B cell (primary cell): ENCODE measurements around the gene OR4C16. TPM values are rescaled to one million over a fixed set of nuclear protein-coding genes. Genes with fewer than 3 reads are reported as not detected.

Experiments used
- ATAC-seq: fragments of 200-7000 bp; cut with Tn5 transposase; one replicate; pipeline ENCODE4 v1.10.0; 2021; ENCODE audit warnings: low read depth, mild to moderate bottlenecking, moderate number of reproducible peaks, moderate library complexity
- CTCF ChIA-PET: fragments of 350-600 bp; sonication (Branson Sonifier 250); formaldehyde crosslinking; loops from one replicate; lab custom pipeline; 2021; ENCODE audit warnings: antibody characterized with exemption, inconsistent platforms; lab: Charles Lee
- POLR2A ChIA-PET: fragments of 350-600 bp; sonication (Branson Sonifier 250); formaldehyde crosslinking; loops from one replicate; lab custom pipeline; 2021; ENCODE audit warnings: antibody characterized with exemption; lab: Charles Lee
- DNase-seq: peaks from one replicate; pipeline ENCODE4 v3.0.0; 2013
- H2AFZ ChIP-seq: 2 replicates; pipeline ENCODE4 v1.6.1; 2012; ENCODE audit warnings: mild to moderate bottlenecking, low read depth, low read length; ENCODE audit not compliant: insufficient read depth, poor library complexity, severe bottlenecking
- H3K27ac ChIP-seq, 2 donors: 1 replicate in 1 of 2; 2 replicates in 1 of 2; pipeline ENCODE4 v1.5.1; 2012 to 2013; ENCODE audit warnings: low read length in 2 of 2, mild to moderate bottlenecking in 2 of 2, moderate library complexity in 1 of 2
- H3K27me3 ChIP-seq, 4 experiments: fragments of 200-600 bp in 1 of 4; sonication (generic) in 1 of 4; replicated peaks in 1 of 4; 1 replicate in 2 of 4; 2 replicates in 2 of 4; pipeline versions ENCODE4 v1.6.1 to v1.7.0; 2013 to 2016; ENCODE audit warnings: low read length in 3 of 4, mild to moderate bottlenecking in 2 of 4, mixed read lengths in 1 of 4, moderate library complexity in 1 of 4; ENCODE audit not compliant: insufficient read depth in 4 of 4, control insufficient read depth in 3 of 4; ENCODE audit errors: control extremely low read depth in 1 of 4
- H3K36me3 ChIP-seq, 2 experiments: replicated peaks in 1 of 2; 1 replicate in 1 of 2; 2 replicates in 1 of 2; pipeline versions ENCODE4 v1.6.1 to v1.7.1; 2013; ENCODE audit warnings: low read length in 1 of 2; ENCODE audit not compliant: insufficient read depth in 2 of 2, control insufficient read depth in 1 of 2; ENCODE audit errors: control extremely low read depth in 1 of 2, extremely low read depth in 1 of 2
- H3K4me1 ChIP-seq, 2 donors: fragments of 200-600 bp in 1 of 2; sonication (generic) in 1 of 2; 1 replicate in 1 of 2; 2 replicates in 1 of 2; pipeline versions ENCODE4 v1.5.1 to v1.6.1; 2013 to 2017; ENCODE audit warnings: low read length in 2 of 2; ENCODE audit not compliant: control insufficient read depth in 2 of 2, insufficient read depth in 2 of 2
- H3K4me2 ChIP-seq: replicated peaks from 2 replicates; pipeline ENCODE3; 2012; ENCODE audit warnings: mild to moderate bottlenecking, low read depth, low read length; ENCODE audit not compliant: poor library complexity, severe bottlenecking
- H3K4me3 ChIP-seq, 5 experiments: fragments of 200-600 bp in 1 of 5; sonication (generic) in 1 of 5; 1 replicate in 3 of 5; 2 replicates in 2 of 5; pipeline versions ENCODE4 v1.5.1 to v1.7.0; 2011 to 2016; ENCODE audit warnings: low read length in 4 of 5, mild to moderate bottlenecking in 4 of 5, low read depth in 2 of 5, control low read depth in 1 of 5, moderate library complexity in 1 of 5; ENCODE audit not compliant: insufficient read depth in 1 of 5; ENCODE audit errors: control extremely low read depth in 1 of 5, extremely low read depth in 1 of 5
- H3K79me2 ChIP-seq: fragments of 200-600 bp; sonication (generic); one replicate; pipeline ENCODE4 v1.6.0; 2016; ENCODE audit warnings: low read length; ENCODE audit not compliant: control insufficient read depth, insufficient read depth
- H3K9ac ChIP-seq: fragments of 200-600 bp; sonication (generic); 2 replicates; pipeline ENCODE4 v1.6.1; 2017; ENCODE audit warnings: mild to moderate bottlenecking, low read length, moderate library complexity
- H3K9me3 ChIP-seq, 3 donors: one replicate each; pipeline versions ENCODE4 v1.6.1 to v1.7.1; 2013; ENCODE audit warnings: low read length in 2 of 3; ENCODE audit not compliant: control insufficient read depth in 2 of 3, insufficient read depth in 1 of 3; ENCODE audit errors: control extremely low read depth in 1 of 3
- H4K20me1 ChIP-seq: 2 replicates; pipeline ENCODE4 v1.6.0; 2012; ENCODE audit warnings: mild to moderate bottlenecking, low read length; ENCODE audit not compliant: insufficient read depth, control insufficient read depth, poor library complexity, severe bottlenecking
- H3K27ac Mint-ChIP-seq: one replicate; pipeline ENCODE4 v1.8.0; 2021; ENCODE audit warnings: mixed read lengths
- H3K27me3 Mint-ChIP-seq: one replicate; pipeline ENCODE4 v1.8.0; 2021; ENCODE audit warnings: mixed read lengths
- H3K4me1 Mint-ChIP-seq: one replicate; pipeline ENCODE4 v1.8.0; 2021; ENCODE audit warnings: mixed read lengths
- H3K4me3 Mint-ChIP-seq: one replicate; pipeline ENCODE4 v1.8.0; 2021; ENCODE audit warnings: mixed read lengths
- H3K9me3 Mint-ChIP-seq: one replicate; pipeline ENCODE4 v1.8.0; 2022; ENCODE audit warnings: mixed read lengths; ENCODE audit not compliant: insufficient read depth
- CTCF ChIP-seq: fragments of 200-600 bp; IDR thresholded peaks from one replicate; pipeline ENCODE4 v1.8.0; 2022; ENCODE audit warnings: antibody characterized with exemption, mild to moderate bottlenecking
- EZH2 ChIP-seq: IDR thresholded peaks from 2 replicates; pipeline ENCODE4 v1.6.1; 2012; ENCODE audit warnings: borderline replicate concordance, low read depth, mild to moderate bottlenecking, moderate library complexity, low read length; ENCODE audit not compliant: insufficient read depth, poor library complexity, severe bottlenecking
- WGBS: methylation state at CpG from one replicate; pipeline ENCODE4 v1.1.5; 2013; ENCODE audit warnings: missing lambda C conversion rate; ENCODE audit not compliant: insufficient coverage; 5-methylcytosine and 5-hydroxymethylcytosine counted together
- intact Hi-C: fragments of 100-400 bp; cut with micrococcal nuclease; formaldehyde crosslinking; loops from one replicate; pipeline ENCODE4 v1.10.0; 2022
- polyA minus RNA-seq: library from RNA; depleted of rRNA, polyadenylated mRNA; stranded (reverse); fragments of >200 nt; gene quantifications from 2 replicates; pipeline ENCODE4 v1.2.3, GENCODE V29; 2012
- polyA plus RNA-seq: library from polyadenylated mRNA; depleted of rRNA; stranded (reverse); fragments of >200 nt; gene quantifications from 2 replicates; pipeline ENCODE4 v1.2.3, GENCODE V29; 2012
- total RNA-seq, 2 donors: library from RNA; stranded (reverse); fragments of 120-200 nt in 1 of 2; gene quantifications; 1 replicate in 1 of 2; 2 replicates in 1 of 2; pipeline versions ENCODE4 v1.2.3 to v1.2.4, GENCODE V29; 2013 to 2022

Gene OR4C16
- total RNA-seq (not detected in 2 replicates), polyA plus RNA-seq (not detected in 2 replicates), polyA minus RNA-seq (not detected in 2 replicates)
- total RNA-seq (2013): not detected

- Histone ChIP-seq H3K4me2 (no peak within 1 kb of the TSS), H3K79me2 (no peaks in the 10 kb centered on the region), H4K20me1 (no peaks in the 10 kb centered on the region), H3K36me3 (no peaks in the 10 kb centered on the region), H2AFZ (no peak within 1 kb of the TSS), H3K4me3 (no peak within 1 kb of the TSS), H3K4me1 (no peaks in the 10 kb centered on the region), H3K27ac (no peak within 1 kb of the TSS), H3K9ac (no peak within 1 kb of the TSS), H3K9me3 (peaks cover 0 to 4% (median 2%) of the 10 kb centered on the region in 3 donors), H3K27me3 (no peaks in the 10 kb centered on the region)
- no peaks in the 10 kb centered on the region for H3K27me3 Mint-ChIP-seq
- WGBS: no CpG with 5 or more reads among the region's 3 CpGs
- H3K9me3 Mint-ChIP-seq: peaks cover 4% of the 10 kb centered on the region
- DNase-seq: no peak
- no peaks in the 10 kb centered on the region for H3K4me1 Mint-ChIP-seq
- no peak for ATAC-seq
- CTCF ChIA-PET: no interaction called here
- H3K27ac Mint-ChIP-seq: no peak within 1 kb of the TSS
- POLR2A ChIA-PET: no interaction called here
- TF ChIP-seq CTCF: no peak
- TF ChIP-seq EZH2: no peak
- no peak within 1 kb of the TSS for H3K4me3 Mint-ChIP-seq
- intact Hi-C loops: no loop called here
Measured at GRCh38 chr11:55571828-55572227, at the start of gene OR4C16. Gene OR4C16, plus strand, starts transcription at chr11:55572128. Its CDS starts 0 bp downstream, at chr11:55572128.

GRCh38 chr11:55554169-55554568 is 17.8 kb upstream of the OR4C16 start, which contains the start of gene OR4C15:
Gene OR4C15, plus strand, starts transcription at chr11:55554469. Its CDS starts 0 bp downstream, at chr11:55554469.
- no peak within 1 kb of the TSS for H2AFZ ChIP-seq

More at GRCh38 chr11:55554169-55554568, 17.8 kb upstream of the OR4C16 start, which contains the start of gene OR4C15:
- peaks cover 8% of the 10 kb centered on the region for H3K9me3 Mint-ChIP-seq
- H3K4me1 Mint-ChIP-seq: no peaks in the 10 kb centered on the region
- Histone ChIP-seq H3K9me3 (peaks cover 3 to 4% (median 4%) of the 10 kb centered on the region in 3 donors), H3K79me2 (no peaks in the 10 kb centered on the region), H3K27me3 (no peaks in the 10 kb centered on the region), H3K4me1 (no peaks in the 10 kb centered on the region), H3K9ac (no peak within 1 kb of the TSS), H3K4me3 (no peak within 1 kb of the TSS), H4K20me1 (no peaks in the 10 kb centered on the region), H3K36me3 (no peaks in the 10 kb centered on the region), H3K4me2 (no peak within 1 kb of the TSS), H3K27ac (no peak within 1 kb of the TSS)
- CTCF ChIA-PET: no interaction called here
- intact Hi-C loops: no loop called here
- no peak for ATAC-seq
- no peak within 1 kb of the TSS for H3K4me3 Mint-ChIP-seq
- TF ChIP-seq CTCF (no peak), EZH2 (no peak)
- H3K27ac Mint-ChIP-seq: no peak within 1 kb of the TSS
- POLR2A ChIA-PET: no interaction called here
- no peak for DNase-seq
- H3K27me3 Mint-ChIP-seq: no peaks in the 10 kb centered on the region
